Ishikawa (cell line): ENCODE results near the gene NPIPA1.

ENCODE experiments used
- CREB1 ChIP-seq: IDR thresholded peaks from 2 replicates; pipeline ENCODE4 v1.6.1; 2012; ENCODE audit warnings: low read depth
- EP300 ChIP-seq: IDR thresholded peaks from 2 replicates; pipeline ENCODE4 v1.6.1; 2012; ENCODE audit warnings: borderline replicate concordance
- RAD21 ChIP-seq: IDR thresholded peaks from 2 replicates; pipeline ENCODE4 v1.6.1; 2012; ENCODE audit warnings: low read depth
- TAF1 ChIP-seq: IDR thresholded peaks from 2 replicates; pipeline ENCODE4 v1.6.1; 2012; ENCODE audit warnings: low read depth, mild to moderate bottlenecking
- TCF12 ChIP-seq: IDR thresholded peaks from 2 replicates; pipeline ENCODE4 v1.6.1; 2012; ENCODE audit warnings: low read depth
- TEAD4 ChIP-seq: IDR thresholded peaks from 2 replicates; pipeline ENCODE4 v1.6.1; 2012
- TF ChIP-seq, protein P1 (sequence below): IDR thresholded peaks from 2 replicates; pipeline ENCODE4 v1.6.1; 2012; ENCODE audit warnings: low read depth, mild to moderate bottlenecking
- TF ChIP-seq, protein P2 (sequence below): IDR thresholded peaks from 2 replicates; pipeline ENCODE4 v1.6.1; 2012

GRCh38 chr16:14957576-14958322, 20.5 kb downstream of the NPIPA1 start:
- TF ChIP-seq CREB1 (no peak), TAF1 (no peak), TCF12 (no peak), EP300 (no peak), RAD21 (no peak), TEAD4 (no peak)
- TF ChIP-seq, protein P1, sequence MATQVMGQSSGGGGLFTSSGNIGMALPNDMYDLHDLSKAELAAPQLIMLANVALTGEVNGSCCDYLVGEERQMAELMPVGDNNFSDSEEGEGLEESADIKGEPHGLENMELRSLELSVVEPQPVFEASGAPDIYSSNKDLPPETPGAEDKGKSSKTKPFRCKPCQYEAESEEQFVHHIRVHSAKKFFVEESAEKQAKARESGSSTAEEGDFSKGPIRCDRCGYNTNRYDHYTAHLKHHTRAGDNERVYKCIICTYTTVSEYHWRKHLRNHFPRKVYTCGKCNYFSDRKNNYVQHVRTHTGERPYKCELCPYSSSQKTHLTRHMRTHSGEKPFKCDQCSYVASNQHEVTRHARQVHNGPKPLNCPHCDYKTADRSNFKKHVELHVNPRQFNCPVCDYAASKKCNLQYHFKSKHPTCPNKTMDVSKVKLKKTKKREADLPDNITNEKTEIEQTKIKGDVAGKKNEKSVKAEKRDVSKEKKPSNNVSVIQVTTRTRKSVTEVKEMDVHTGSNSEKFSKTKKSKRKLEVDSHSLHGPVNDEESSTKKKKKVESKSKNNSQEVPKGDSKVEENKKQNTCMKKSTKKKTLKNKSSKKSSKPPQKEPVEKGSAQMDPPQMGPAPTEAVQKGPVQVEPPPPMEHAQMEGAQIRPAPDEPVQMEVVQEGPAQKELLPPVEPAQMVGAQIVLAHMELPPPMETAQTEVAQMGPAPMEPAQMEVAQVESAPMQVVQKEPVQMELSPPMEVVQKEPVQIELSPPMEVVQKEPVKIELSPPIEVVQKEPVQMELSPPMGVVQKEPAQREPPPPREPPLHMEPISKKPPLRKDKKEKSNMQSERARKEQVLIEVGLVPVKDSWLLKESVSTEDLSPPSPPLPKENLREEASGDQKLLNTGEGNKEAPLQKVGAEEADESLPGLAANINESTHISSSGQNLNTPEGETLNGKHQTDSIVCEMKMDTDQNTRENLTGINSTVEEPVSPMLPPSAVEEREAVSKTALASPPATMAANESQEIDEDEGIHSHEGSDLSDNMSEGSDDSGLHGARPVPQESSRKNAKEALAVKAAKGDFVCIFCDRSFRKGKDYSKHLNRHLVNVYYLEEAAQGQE: no peak
- TF ChIP-seq, protein P2, sequence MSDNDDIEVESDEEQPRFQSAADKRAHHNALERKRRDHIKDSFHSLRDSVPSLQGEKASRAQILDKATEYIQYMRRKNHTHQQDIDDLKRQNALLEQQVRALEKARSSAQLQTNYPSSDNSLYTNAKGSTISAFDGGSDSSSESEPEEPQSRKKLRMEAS: no peak
